Bone marrow (tissue), 2 donors: ENCODE data around the gene CABP4.

Experiments
- DNase-seq, 2 donors: peaks; one replicate each; lab custom pipeline; 2025; lab: John Stamatoyannopoulos, UW

The CABP4 gene

GRCh38 chr11:67455054-67455453, at the start of gene CABP4:
CABP4 (plus strand) TSS chr11:67455354; CDS start chr11:67455424, 70 bp downstream.
- DNase-seq: no peak

GRCh38 chr11:67405688-67406339, 49.3 kb upstream of the CABP4 start:
- no peak for DNase-seq

GRCh38 chr11:67406420-67406968, 48.7 kb upstream of the CABP4 start:
- DNase-seq: no peak

- no peak for DNase-seq
These were observed 48.0 kb upstream of the CABP4 start for GRCh38 chr11:67406969-67407687.

GRCh38 chr11:67407688-67408163, 47.4 kb upstream of the CABP4 start:
- DNase-seq: no peak

GRCh38 chr11:67408437-67409200, 46.5 kb upstream of the CABP4 start:
- no peak for DNase-seq

- peak in 1 of 2 donors; percentile 57 for DNase-seq
These were observed 45.9 kb upstream of the CABP4 start for GRCh38 chr11:67409261-67409666.

- DNase-seq: no peak
These were observed 45.3 kb upstream of the CABP4 start for GRCh38 chr11:67409781-67410368.

GRCh38 chr11:67410369-67410831, 44.8 kb upstream of the CABP4 start:
- no peak for DNase-seq

GRCh38 chr11:67410984-67411784, 44.0 kb upstream of the CABP4 start:
- DNase-seq: no peak

- no peak for DNase-seq
These were observed 43.4 kb upstream of the CABP4 start for GRCh38 chr11:67411785-67412152.

GRCh38 chr11:67412495-67413179, 42.5 kb upstream of the CABP4 start:
- no peak for DNase-seq

- DNase-seq: no peak
These were observed 41.8 kb upstream of the CABP4 start for GRCh38 chr11:67413266-67413849.

GRCh38 chr11:67415501-67416304, 39.5 kb upstream of the CABP4 start, which contains the start of gene CARNS1:
CARNS1 (plus strand) TSS chr11:67415678; CDS start chr11:67416200, 522 bp downstream.
- DNase-seq: no peak

GRCh38 chr11:67416416-67417335, 38.5 kb upstream of the CABP4 start:
- peak in 1 of 2 donors; percentile 50 for DNase-seq

- DNase-seq: no peak
These were observed 37.7 kb upstream of the CABP4 start for GRCh38 chr11:67417425-67417824.

- peak in 1 of 2 donors; percentile 32 for DNase-seq
These were observed 36.5 kb upstream of the CABP4 start for GRCh38 chr11:67418476-67419281.
